ENCODE data around the gene TPRG1L. TPM values are rescaled to one million over a fixed set of nuclear protein-coding genes. Genes with fewer than 3 reads are reported as not detected.

TPRG1L gene
- total RNA-seq, 1 donor from 2014 or later = 33.7 TPM

DNA sequence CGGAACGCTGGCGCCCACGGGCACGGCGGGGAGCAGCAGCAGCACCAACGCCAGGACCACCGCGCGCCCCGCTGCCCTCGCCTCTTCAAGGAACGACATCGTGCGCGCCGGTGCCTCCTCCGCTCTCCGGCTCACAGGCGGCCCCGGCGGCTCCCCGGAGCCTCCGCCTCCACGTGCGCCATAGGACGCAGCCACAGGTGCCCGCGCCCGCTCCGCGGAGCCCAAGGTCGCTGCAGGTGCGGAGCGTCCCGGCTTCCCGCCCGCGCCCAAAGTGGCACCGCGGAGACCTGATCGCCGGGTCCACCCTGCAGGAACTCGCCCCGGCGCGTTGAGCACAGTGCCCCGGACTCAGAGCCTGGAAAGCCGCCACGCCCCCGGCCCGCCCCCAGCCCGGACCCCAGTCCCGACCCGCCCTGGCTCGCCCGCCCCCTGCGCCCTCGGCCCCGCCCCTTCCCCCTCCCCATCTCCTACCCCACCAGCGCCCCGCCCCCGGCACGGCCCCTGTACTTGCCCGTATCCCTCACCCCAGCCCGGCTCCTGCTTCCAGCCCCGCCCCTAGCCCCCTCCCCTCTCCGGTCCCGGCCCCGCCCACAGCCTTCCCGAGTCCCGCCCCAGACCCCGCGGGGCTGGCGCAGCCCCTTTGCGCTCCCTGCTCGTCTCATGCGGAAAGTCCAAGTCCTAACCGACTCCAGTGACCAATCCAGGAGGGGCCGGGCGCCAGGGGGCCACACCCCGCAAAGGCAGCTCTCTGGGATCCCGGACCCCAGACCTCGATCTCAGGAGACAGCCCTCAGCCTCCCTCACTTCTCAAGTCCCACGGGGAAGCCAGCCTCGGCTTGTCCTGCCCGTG lies 13.4 kb upstream of the TPRG1L start, which contains the start of gene MEGF6:
TSS of gene MEGF6 (minus strand) at position 339 of the 850 bp plus-strand sequence. CDS start at position 99, 240 bp downstream.
- no peaks in the 10 kb centered on the region for H4K20me1 ChIP-seq (ENCODE audit: insufficient read depth, low read length)
- H3K4me2 ChIP-seq (ENCODE audit: low read length) = peak within 1 kb of the TSS; percentile 68
- H3K4me1 Mint-ChIP-seq (ENCODE audit: low read depth, unreplicated experiment) = peaks cover 16% of the 10 kb centered on the region
- peak within 1 kb of the TSS; percentile 14 for H3K9ac ChIP-seq (ENCODE audit: low read length)
- H3K4me1 ChIP-seq (ENCODE audit: insufficient read depth, low read length) = peaks cover 28% of the 10 kb centered on the region
- no peak for TF ChIP-seq EZH2 (IDR thresholded peaks at IDR 0.05; ENCODE audit: insufficient read depth, low read length)
- no peak for TF ChIP-seq CTCF (IDR thresholded peaks at IDR 0.05; ENCODE audit: insufficient read depth, low read depth, low read length)
- H2AFZ ChIP-seq (ENCODE audit: low read depth, low read length) = no peak within 1 kb of the TSS
- no peaks in the 10 kb centered on the region for H3K36me3 Mint-ChIP-seq (ENCODE audit: low read depth, unreplicated experiment)
- H3K27me3 ChIP-seq (ENCODE audit: insufficient read depth, low read length) = peaks cover 27% of the 10 kb centered on the region
- no peaks in the 10 kb centered on the region for H3K36me3 ChIP-seq (ENCODE audit: insufficient read depth, low read length)
- DNase-seq (ENCODE audit: low read depth) (no peak), FAIRE-seq (no peak)
- H3K27ac Mint-ChIP-seq (ENCODE audit: unreplicated experiment) = peak within 1 kb of the TSS; percentile 58
- H3K9me3 Mint-ChIP-seq (ENCODE audit: unreplicated experiment) = no peaks in the 10 kb centered on the region
- H3K79me2 ChIP-seq (ENCODE audit: insufficient read depth, low read length) = no peaks in the 10 kb centered on the region
- no peak within 1 kb of the TSS for H3K27ac ChIP-seq (ENCODE audit: low read depth, low read length)
- H3K4me3 ChIP-seq (ENCODE audit: insufficient read depth, low read depth, low read length) = peak within 1 kb of the TSS; percentile 23
- H3K27me3 Mint-ChIP-seq (ENCODE audit: low read depth, unreplicated experiment) = peaks cover 29% of the 10 kb centered on the region
- no peaks in the 10 kb centered on the region for H3K9me3 ChIP-seq (ENCODE audit: insufficient read depth, low read depth, low read length)
- H3K4me3 Mint-ChIP-seq (ENCODE audit: unreplicated experiment) = peak within 1 kb of the TSS; percentile 81

DNA sequence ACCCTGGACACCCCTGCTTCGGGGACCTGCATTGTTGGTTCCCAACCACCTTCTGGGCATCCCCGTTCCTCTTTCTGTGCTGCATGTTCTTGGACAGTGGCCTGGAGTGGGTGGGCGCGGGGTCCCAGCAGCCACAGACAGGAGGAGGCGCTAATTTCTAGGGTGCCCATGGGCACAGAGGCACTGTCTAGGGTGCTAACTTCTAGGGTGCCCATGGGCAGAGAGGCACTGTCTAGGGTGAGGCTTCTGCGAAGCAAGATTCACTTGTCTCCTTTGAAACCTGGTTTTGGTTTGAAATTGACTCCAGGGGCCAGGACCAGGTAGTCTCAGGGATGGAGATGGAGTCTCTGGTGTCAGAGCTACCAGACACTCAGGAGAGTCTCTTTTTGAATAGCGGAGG lies 12.7 kb upstream of the TPRG1L start:
- FAIRE-seq (no peak), DNase-seq (ENCODE audit: low read depth) (no peak)
- Mint-ChIP-seq H3K36me3 (ENCODE audit: low read depth, unreplicated experiment) (no peaks in the 10 kb centered on the region), H3K27me3 (ENCODE audit: low read depth, unreplicated experiment) (peaks cover 30% of the 10 kb centered on the region), H3K4me3 (ENCODE audit: unreplicated experiment) (peak overlapping the region; percentile 80), H3K9me3 (ENCODE audit: unreplicated experiment) (no peaks in the 10 kb centered on the region), H3K27ac (ENCODE audit: unreplicated experiment) (peak overlapping the region; percentile 58), H3K4me1 (ENCODE audit: low read depth, unreplicated experiment) (peaks cover 16% of the 10 kb centered on the region)
- no peak overlapping the region for H2AFZ ChIP-seq (ENCODE audit: low read depth, low read length)
- no peaks in the 10 kb centered on the region for H4K20me1 ChIP-seq (ENCODE audit: insufficient read depth, low read length)
- no peak overlapping the region for H3K27ac ChIP-seq (ENCODE audit: low read depth, low read length)
- TF ChIP-seq CTCF (IDR thresholded peaks at IDR 0.05; ENCODE audit: insufficient read depth, low read depth, low read length) (no peak), EZH2 (IDR thresholded peaks at IDR 0.05; ENCODE audit: insufficient read depth, low read length) (no peak)
- no peaks in the 10 kb centered on the region for H3K36me3 ChIP-seq (ENCODE audit: insufficient read depth, low read length)
- H3K4me3 ChIP-seq (ENCODE audit: insufficient read depth, low read depth, low read length) = no peak overlapping the region
- peaks cover 26% of the 10 kb centered on the region for H3K27me3 ChIP-seq (ENCODE audit: insufficient read depth, low read length)
- peak overlapping the region; percentile 68 for H3K4me2 ChIP-seq (ENCODE audit: low read length)
- H3K79me2 ChIP-seq (ENCODE audit: insufficient read depth, low read length) = no peaks in the 10 kb centered on the region
- H3K9ac ChIP-seq (ENCODE audit: low read length) = no peak overlapping the region
- H3K4me1 ChIP-seq (ENCODE audit: insufficient read depth, low read length) = peaks cover 28% of the 10 kb centered on the region
- H3K9me3 ChIP-seq (ENCODE audit: insufficient read depth, low read depth, low read length) = no peaks in the 10 kb centered on the region
